Measurements from ENCODE around the gene SGK2. TPM values are rescaled to one million over a fixed set of nuclear protein-coding genes. Genes with fewer than 3 reads are reported as not detected.
"Not testable (repeated sequence)": the region's sequence is repeated elsewhere in the genome, so short reads cannot be mapped to it uniquely, and the experiment has no call there.

Gene SGK2
- total and polyA plus RNA-seq, 2 experiments from 2014 or later: 0.42 TPM; not detected in 1

DNA sequence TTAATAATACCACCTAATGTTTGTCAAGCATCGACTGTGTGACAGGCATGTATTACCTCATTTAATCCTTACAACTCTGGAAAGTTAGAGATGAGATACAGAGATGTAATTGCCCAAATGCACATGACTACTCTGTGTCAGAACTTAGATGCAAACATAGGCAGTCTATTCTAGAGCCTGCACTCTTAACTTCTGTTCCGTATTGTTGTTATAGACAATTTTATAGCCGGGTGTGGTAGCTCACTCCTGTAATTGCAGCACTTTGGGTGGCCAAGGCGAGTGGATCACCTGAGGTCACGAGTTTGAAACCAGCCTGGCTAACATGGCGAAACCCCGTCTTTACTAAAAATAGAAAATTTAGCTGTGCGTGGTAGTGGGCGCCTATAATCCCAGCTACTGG lies 46.9 kb downstream of the SGK2 start (continued):
- TF ChIP-seq CTCF (conservative IDR thresholded peaks at IDR 0.05; ENCODE audit: low read depth in 2 of 2): no peak

DNA sequence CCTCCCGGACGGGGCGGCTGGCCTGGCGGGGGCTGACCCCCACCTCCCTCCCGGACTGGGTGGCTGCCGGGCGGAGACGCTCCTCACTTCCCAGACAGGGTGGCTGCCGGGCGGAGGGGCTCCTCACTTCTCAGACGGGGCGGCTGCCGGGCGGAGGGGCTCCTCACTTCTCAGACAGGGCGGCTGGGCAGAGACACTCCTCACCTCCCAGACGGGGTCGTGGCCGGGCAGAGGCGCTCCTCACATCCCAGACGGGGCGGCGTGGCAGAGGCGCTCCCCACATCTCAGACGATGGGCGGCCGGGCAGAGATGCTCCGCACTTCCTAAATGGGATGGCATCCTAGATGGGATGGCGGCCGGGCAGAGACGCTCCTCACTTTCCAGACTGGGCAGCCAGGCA lies 48.5 kb downstream of the SGK2 start:
- H3K27ac Mint-ChIP-seq; H3K27ac ChIP-seq (ENCODE audit: low read depth); H2AFZ ChIP-seq; H3K9me2 ChIP-seq (ENCODE audit: insufficient read depth); H3K4me1 Mint-ChIP-seq; H3K9me3 Mint-ChIP-seq; H3K4me3 Mint-ChIP-seq; H3K27me3 Mint-ChIP-seq (ENCODE audit: insufficient read depth, low read depth, poor library complexity); H3K4me1 ChIP-seq (ENCODE audit: insufficient read depth); H3K79me2 ChIP-seq (replicated peaks; ENCODE audit: insufficient read depth); H4K20me1 ChIP-seq (replicated peaks; ENCODE audit: insufficient read depth); DNase-seq (ENCODE audit: low spot score); H3K27me3 ChIP-seq (ENCODE audit: insufficient read depth); H3K4me2 ChIP-seq; H3F3A ChIP-seq (replicated peaks; ENCODE audit: low read depth); ATAC-seq; H3K4me3 ChIP-seq: not testable (repeated sequence)
- peaks cover 42% of the 10 kb centered on the region for H3K36me3 Mint-ChIP-seq (ENCODE audit: low read depth)
- peaks cover 13% of the 10 kb centered on the region for H3K36me3 ChIP-seq (ENCODE audit: insufficient read depth)

GRCh38 chr20:43631598-43631997 lies 72.8 kb downstream of the SGK2 start:
- H3K4me3 Mint-ChIP-seq: no peak overlapping the region
- no peak overlapping the region for H3K27ac ChIP-seq (ENCODE audit: low read depth)
- H3K36me3 Mint-ChIP-seq (ENCODE audit: low read depth): peaks cover 26% of the 10 kb centered on the region
- H3K27me3 ChIP-seq (ENCODE audit: insufficient read depth): no peaks in the 10 kb centered on the region
- no peaks in the 10 kb centered on the region for H3K9me2 ChIP-seq (ENCODE audit: insufficient read depth)
- no peaks in the 10 kb centered on the region; the same call in 1 of the 2 replicates for H3K36me3 ChIP-seq (ENCODE audit: insufficient read depth)
- DNase-seq (ENCODE audit: low spot score) (no peak), ATAC-seq (no peak)
- no peaks in the 10 kb centered on the region for H3K4me1 Mint-ChIP-seq
- H3K27ac Mint-ChIP-seq: no peak overlapping the region
- H3K4me3 ChIP-seq: no peak overlapping the region
- no peaks in the 10 kb centered on the region for H3K27me3 Mint-ChIP-seq (ENCODE audit: insufficient read depth, low read depth, poor library complexity)
- no peaks in the 10 kb centered on the region for H3F3A ChIP-seq (replicated peaks; ENCODE audit: low read depth)
- no peak overlapping the region for H3K4me2 ChIP-seq
- no peak overlapping the region for H2AFZ ChIP-seq
- no peaks in the 10 kb centered on the region for H3K9me3 Mint-ChIP-seq
- H3K4me1 ChIP-seq (ENCODE audit: insufficient read depth): no peaks in the 10 kb centered on the region
- H3K79me2 ChIP-seq (replicated peaks; ENCODE audit: insufficient read depth): no peaks in the 10 kb centered on the region
- no peaks in the 10 kb centered on the region for H4K20me1 ChIP-seq (replicated peaks; ENCODE audit: insufficient read depth)
- no peak for TF ChIP-seq POLR2AphosphoS5 (IDR thresholded peaks at IDR 0.05; ENCODE audit: low read depth)
- no peak for TF ChIP-seq STAT1 (IDR thresholded peaks at IDR 0.05; ENCODE audit: unreplicated experiment)
- no peak for TF ChIP-seq NANOG (IDR thresholded peaks at IDR 0.05; ENCODE audit: borderline replicate concordance)
- TF ChIP-seq ZNF331 (CRISPR knock-in tag; IDR thresholded peaks at IDR 0.05; ENCODE audit: low read depth): no peak
- no peak for TF ChIP-seq CREB1 (CRISPR knock-in tag; IDR thresholded peaks at IDR 0.05; ENCODE audit: low read depth)
- no peak for TF ChIP-seq ZNF114 (CRISPR knock-in tag; IDR thresholded peaks at IDR 0.05)
- TF ChIP-seq ETS1 (IDR thresholded peaks at IDR 0.05): no peak
- TF ChIP-seq, protein P1, sequence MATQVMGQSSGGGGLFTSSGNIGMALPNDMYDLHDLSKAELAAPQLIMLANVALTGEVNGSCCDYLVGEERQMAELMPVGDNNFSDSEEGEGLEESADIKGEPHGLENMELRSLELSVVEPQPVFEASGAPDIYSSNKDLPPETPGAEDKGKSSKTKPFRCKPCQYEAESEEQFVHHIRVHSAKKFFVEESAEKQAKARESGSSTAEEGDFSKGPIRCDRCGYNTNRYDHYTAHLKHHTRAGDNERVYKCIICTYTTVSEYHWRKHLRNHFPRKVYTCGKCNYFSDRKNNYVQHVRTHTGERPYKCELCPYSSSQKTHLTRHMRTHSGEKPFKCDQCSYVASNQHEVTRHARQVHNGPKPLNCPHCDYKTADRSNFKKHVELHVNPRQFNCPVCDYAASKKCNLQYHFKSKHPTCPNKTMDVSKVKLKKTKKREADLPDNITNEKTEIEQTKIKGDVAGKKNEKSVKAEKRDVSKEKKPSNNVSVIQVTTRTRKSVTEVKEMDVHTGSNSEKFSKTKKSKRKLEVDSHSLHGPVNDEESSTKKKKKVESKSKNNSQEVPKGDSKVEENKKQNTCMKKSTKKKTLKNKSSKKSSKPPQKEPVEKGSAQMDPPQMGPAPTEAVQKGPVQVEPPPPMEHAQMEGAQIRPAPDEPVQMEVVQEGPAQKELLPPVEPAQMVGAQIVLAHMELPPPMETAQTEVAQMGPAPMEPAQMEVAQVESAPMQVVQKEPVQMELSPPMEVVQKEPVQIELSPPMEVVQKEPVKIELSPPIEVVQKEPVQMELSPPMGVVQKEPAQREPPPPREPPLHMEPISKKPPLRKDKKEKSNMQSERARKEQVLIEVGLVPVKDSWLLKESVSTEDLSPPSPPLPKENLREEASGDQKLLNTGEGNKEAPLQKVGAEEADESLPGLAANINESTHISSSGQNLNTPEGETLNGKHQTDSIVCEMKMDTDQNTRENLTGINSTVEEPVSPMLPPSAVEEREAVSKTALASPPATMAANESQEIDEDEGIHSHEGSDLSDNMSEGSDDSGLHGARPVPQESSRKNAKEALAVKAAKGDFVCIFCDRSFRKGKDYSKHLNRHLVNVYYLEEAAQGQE (IDR thresholded peaks at IDR 0.05; ENCODE audit: unreplicated experiment): no peak
- TF ChIP-seq CTCF (conservative IDR thresholded peaks at IDR 0.05; ENCODE audit: low read depth in 2 of 2): no peak
- no peak for TF ChIP-seq EZH2 (IDR thresholded peaks at IDR 0.05; ENCODE audit: low read depth, unreplicated experiment)
- no peak for TF ChIP-seq EZH2phosphoT487 (IDR thresholded peaks at IDR 0.05; ENCODE audit: unreplicated experiment)
- no peak for TF ChIP-seq JUNB (IDR thresholded peaks at IDR 0.05; ENCODE audit: unreplicated experiment)

Measured in GM23338 (cell line).